Measurements from ENCODE around the gene PAFAH2.
A peak's percentile ranks its signal among the peaks of the same experiment; 100 is the strongest.

Gene PAFAH2

DNA sequence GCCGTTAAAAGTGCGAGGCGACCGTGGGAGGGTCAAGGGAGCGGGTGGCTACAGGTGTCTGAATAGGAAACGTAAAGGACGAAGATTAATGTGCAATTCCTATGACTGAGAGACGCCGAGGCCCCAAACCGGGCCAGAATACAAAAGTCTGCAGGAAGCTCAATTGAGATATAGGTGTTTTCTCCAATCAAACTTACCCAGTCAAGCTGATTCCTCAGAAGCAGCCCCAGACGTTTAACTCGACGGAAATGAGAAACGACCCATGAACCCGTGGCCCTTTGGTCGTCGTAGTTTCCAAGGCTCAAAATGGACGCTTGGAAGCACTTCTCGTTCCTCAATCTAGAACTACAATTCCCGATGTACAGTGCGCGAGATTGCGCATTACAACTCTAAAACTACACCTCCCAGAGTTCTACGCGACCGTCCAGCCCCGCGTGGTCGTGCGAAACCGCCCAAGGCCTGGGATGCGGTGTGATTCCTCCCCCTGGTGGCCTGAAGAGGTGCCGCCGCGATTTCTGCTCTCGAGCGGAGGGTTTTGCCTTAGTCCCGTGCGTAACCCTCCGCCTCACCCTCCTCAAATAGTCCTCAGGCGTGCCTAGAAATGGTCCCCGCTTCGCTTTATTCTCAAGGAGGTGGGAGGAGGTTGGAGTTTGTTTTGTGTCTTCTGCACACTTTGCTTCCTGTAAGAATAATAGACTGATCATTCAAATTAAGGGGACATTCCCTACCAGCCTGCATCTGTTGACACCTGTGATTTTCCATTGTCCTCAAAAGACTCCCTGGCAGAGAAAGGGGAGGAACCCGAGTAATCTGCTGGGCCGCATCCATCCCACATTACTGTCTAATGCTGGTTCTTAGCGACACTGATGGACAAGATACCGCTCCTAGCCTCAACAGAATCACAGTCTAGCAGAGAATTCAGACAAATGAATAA, at the start of gene PAFAH2:
PAFAH2 (minus strand) TSS at position 236 of the 934 bp plus-strand sequence. CDS start 7,247 bp downstream, outside the sequence.
- peak; percentile 99 for DNase-seq

DNA sequence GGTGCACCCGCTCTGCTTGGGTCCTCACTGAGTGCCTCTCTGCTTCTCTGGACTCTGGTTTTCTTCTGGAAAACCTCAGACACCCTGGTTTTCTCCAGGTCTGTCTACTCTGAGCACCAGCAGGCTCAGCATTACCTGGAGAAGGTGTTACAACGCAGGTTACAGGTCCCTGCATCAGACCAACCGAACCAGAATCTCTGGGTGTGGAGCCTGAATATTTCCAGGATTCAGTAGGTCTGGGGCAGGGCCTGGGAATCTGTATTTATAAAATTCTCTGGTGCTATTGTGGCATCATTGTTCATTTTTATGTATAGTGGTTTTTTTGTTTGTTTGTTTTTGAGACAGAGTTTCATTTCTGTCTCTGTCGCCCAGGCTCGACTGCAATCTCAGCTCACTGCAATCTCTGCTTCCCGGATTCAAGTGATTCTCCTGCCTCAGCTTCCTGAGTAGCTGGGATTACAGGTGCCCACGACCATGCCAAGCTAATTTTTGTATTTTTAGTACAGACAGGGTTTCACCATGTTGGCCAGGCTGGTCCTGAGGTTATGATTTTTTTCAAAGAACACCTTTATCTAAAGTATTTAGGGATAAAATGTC, 49.5 kb upstream of the PAFAH2 start:
- DNase-seq, result peak; percentile 17

DNA sequence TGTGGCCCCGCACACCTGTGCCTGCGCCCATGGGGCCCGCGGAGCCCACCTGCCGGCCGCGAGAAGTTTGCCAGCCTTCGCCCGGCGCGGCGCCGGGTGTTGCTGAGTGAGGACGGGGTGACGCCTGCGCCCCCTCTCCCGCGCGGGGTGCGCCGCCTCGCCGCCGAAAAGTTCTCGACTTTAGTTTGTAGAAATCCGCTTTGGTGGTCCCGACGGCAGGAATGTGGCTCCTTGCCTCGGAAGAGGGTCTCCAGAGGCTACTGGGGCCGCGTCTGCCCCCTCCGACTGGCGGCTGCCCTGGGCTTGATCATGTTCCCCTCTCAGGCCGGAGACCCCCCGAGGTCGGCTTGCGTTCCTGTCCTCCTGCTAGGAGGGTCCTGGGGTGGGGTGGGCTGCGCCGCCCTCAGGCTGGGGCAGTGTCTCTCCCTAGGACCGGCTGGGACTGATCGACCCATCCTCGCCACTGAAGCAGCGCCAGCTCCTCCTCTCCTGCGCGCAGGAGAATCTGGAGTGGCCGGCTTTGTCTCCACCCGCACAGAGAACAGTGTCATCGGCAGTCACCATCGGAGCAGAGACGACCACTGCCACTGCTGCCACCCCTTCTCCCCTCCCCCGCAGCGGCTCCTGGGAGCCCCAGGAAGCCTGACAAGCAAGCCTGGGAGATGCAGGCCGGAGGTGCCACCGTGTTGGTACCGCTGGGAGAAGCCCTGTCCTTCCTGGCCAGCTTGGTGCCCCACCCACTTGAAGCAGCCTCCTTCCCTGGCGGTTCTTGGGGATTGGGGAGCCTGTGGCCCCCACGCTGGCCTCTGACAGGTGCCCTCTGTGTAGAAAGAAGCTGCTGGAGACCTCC, 48.6 kb upstream of the PAFAH2 start:
- peak; percentile 54 for DNase-seq

DNA sequence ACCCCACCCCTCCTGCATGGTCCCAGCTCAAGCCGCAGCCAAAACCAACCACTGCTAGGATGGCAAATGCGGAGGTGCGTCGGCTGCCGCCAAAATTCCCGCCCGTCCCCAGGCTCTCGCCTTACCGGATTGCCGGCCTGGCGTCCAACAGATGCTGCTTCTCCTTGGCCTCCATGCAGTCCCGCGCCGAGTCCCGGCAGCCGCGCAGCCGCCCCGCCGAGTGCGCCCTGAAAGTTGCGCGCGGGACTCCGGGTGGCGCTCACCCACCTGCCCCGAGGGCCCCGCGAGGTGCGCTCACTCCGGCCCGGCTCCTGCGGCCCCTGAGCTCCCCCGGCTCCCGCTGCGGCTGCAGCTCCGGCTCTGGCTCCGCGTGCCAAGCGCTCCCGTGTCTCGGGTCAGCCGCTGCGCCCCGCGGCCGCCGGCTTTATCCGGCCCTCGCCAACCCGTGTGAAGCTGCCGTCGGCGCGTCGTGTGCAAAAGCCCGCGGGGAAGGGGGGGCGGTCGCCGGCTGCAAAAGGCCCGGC, 47.9 kb upstream of the PAFAH2 start, which contains the start of gene SLC30A2:
SLC30A2 (minus strand) TSS at position 397 of the 524 bp plus-strand sequence; CDS start at position 175, 222 bp downstream.
- DNase-seq, result peak; percentile 63

DNA sequence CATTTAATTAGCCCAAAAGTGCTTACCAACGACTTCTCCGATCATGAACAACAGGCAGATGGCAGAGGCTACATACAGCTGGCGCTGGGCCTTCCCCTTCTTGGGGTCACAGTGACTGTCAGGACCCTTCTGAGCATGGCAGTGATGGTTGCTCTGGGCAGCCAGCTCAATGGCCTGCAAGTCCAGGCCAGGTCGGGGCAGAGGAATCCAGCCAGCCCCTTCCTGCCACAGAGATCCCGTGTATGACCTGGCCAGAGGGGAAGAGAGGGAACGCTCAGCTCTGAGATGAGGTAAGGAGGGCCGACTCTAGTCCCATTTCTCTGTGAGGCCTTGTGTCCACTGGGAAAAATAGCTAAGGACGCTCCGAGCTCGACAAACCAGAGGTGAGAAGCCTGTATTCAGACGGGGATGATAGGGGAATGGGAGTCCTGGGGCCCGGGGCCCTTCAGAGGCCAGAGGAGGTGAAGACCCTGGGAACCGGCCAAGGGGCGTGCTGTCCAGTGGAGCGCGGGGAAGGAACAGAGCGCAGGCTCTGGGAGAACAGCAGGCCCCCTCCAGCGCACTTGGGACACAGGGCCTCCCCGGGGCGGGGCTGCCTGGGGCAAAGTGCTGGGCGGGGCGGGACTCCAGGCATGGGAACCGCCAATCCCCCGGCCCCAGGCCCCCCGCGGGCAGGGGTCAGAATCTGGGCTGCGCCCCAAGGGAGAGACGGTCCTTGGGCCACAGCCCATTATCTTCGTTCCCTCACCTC, 47.3 kb upstream of the PAFAH2 start:
- peak; percentile 21 for DNase-seq

DNA sequence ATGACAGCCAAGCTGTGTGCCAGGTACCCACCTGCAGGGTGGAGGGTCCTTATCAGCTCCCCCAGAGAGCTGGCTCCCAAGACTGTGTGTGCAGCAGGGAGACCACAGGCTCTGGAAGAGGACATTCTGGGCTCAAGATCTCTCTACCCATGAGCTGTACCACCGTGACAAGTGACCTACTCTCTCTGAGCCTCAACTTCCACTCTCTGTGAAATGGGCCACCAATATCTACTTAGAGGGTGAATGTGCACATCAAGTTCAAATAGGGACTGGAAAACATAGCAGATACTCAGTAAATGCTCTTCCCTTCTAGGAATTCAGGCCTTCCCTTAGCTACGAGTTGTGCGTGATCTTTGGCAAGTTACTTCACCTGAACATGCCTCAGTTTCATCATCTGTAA, 46.6 kb upstream of the PAFAH2 start:
- no peak for DNase-seq

DNA sequence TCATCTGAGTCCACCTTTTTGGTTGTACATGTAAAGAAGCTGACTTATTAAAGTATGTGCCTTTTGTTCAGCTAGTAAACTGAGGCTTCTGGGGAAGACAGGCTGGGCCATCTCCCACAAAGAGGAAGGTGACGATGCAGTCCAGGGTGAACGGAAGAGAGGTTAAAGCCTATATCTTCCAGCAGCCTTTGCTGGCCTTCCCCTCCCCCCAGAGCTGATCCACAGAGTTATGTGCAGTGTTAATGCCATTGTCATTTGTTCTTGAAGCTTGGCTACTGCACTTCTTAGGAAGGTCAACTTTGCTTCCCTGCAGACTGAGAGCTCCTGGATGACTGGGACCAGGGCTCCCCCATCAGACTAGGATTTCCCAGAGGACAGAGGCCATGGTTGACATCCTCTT, 45.9 kb upstream of the PAFAH2 start:
- DNase-seq, result no peak

DNA sequence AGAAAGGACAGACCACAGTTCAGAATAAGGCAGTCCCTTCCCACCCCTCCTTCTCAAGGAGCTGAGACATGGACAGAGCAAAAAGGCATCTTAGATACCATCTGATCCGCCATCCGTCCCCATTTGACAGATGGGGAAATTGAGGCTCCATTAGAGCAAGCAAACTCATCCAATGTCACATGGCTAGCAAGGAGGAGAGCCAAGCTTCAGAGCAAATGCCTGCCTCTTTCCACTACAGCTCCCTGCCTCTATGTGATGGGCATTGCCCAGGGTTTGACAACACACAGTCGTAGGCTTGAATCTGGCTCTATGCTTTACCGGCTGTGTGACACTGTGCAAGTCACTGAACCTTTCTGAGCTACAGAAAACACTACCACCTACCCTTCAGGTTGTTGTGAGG, 44.1 kb upstream of the PAFAH2 start:
- DNase-seq, result no peak

DNA sequence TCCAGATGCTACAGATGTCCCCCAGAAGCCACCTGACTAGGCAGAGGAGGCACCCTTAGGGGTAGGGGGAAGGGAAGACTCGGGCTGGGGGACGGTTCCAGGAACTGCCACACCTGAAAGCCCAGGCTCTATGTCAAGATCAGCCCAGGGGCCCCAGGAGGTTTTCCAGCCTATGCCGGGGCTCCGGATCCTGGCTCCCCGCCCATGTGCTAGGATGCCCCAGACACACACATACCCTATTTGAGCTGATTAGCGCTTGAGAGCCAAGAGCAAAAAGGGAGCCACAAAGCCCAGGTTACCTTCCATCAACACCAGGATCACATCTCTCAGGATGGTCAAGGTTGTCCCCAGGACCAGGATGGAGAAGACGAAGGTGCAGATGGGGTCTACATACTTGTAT, 43.5 kb upstream of the PAFAH2 start:
- DNase-seq, result no peak

DNA sequence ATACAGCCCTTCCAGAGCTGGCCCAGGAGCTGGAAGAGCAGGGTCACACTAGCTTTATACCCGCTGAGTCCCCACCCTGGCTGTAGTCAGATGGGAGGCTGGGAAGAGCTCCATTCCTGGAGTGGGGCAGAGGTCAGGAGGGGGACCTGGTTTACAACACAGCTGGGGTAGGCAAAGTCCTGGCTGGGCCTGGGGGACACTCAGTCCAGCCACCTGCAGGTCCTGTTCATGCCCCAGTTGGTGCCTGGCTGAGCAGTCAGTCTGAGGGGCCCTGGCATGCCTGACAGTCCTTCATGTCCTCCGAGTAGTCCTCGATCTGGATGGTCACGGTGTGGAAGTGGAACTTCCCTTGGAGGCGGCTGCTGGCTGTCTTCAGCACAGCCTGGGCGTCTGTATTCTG, 41.0 kb upstream of the PAFAH2 start:
- no peak for DNase-seq

DNA sequence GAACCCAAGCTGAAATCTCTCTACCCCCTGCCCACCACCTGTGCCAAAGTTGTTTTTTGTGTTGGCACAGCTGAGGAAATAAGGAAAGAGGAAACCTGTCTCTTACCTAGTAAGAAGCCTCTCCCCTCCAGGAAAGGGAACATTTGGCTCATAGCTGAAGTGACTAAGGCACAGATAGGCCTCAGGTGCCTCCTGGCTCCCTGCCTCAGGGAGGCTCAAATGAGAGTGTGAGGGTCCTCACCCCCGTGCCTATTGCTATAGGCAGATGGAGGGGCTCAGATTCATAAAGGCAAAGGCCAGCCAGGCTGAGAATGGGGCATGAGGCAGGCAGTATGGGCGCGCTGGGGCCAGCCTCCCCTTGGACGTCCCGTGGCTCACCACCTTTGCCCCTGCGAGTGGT, 40.6 kb upstream of the PAFAH2 start:
- DNase-seq, result no peak

DNA sequence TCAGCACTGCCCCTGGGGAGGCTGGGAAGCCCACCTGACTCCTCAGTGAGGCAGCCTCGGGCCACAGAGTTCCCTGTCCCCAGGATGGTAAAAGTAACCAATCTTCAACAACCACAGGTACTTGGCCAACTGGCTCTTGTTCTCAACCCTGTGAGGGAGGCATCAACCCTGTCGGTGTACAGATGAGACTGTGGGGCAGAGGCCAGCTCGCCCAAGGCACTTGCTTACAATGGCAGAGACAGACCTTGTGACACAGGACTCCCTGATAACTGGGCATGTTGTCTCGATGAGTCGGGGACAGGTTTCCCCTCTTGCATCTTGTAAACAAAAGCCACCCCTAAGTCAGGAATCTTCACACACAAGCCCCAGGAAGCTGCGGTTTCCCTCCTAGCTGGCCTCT, 40.0 kb upstream of the PAFAH2 start:
- no peak for DNase-seq

DNA sequence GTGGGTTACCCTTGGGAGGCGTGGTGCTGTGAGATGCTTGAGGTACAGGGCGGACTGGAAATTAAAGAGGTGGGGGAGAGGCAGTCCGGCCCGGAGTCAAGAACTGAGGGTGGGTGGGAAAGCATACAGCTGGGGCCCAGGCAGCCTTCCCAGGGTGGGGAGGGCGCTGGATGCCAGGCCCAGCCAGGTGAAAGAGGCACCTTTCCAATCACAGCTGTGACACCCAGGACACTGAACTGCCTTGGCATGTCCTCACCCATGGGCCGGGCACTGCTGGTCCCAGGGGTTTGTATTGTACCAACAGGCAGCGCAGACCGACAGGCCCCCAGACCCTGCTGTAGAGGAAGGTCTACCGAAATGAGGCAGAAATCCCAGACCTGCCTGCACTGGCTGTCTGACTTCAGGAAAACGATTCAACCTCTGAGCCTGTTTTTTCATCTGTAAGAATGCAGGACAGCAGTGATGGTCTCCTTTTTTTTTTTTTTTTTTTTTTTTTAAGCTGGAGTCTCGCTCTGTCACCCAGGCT, 39.0 kb upstream of the PAFAH2 start:
- no peak for DNase-seq

DNA sequence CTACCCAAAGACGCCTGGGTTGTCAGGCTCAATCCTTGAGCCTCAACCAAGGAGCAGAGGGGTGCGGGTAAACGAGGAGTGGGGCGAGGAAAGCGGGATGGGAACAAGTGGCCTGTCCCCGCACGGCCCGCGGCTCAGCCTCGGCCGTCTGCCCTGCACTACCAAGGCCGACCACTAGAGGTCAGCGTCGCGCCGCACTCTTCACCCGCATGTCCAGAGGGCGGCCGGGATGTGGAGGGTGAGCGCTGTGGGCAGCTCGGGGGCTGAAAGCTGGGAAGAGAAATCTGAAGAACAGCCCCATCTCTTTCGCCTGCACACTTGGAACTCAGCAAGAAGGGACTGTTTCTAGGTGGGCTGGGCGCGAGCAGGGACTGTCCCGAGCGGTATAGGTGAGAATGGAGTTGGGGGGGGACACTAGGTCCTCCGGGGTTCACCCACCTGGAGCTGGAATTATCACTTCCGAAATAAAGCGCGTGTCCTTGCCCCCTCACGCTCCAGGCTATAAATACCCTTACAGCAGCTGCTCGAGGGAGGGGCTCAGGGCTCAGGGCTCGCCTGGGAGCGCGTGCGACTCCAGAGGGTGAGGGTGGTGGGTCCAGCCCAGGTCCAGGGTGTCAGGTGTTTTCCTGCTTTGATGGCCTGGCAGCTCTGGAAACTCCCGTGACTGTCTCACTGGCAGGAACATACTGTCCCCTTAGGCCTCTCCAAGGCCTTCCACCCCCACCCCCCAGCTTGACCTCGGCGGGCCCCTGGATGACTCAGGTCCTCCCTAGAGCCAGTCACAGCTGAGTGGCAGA, 38.3 kb upstream of the PAFAH2 start:
- DNase-seq, result peak; percentile 97

DNA sequence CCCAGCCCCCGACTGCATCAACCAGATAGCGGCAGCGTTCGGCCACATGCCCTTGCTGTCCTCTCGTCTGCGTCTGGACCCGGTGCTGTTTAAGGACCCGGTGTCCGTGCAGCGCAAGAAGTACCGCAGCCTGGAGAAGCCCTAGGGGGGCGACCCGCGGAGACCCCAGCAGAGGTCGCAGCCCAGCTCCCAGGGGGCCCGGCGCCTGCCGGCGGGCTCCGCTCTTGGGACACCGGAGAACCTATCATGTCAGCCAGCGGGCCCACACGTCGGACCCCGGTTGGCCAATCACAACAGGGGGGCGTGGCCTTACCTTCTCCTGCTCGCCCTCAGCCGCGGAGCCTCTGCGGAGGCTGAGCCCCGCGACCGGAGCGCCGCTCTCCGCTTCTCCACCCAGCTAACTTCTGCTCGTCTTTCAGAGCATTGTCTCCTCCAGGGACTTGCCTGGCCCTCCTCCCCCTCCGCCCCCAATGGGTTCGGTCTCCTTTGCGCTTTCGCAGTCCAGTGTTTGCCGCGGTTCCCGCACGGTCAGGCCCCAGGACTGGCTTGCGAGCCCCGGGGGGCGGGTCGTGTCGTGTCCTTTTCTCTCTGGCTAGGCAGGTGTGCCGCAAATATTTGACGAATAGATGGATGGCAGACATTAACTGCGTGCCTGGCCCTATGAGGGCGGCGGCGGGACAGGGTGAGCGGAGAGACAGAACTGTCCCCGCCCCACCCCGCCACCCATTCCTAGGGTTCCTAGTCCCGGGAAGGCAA, 37.5 kb upstream of the PAFAH2 start:
- peak; percentile 97 for DNase-seq

DNA sequence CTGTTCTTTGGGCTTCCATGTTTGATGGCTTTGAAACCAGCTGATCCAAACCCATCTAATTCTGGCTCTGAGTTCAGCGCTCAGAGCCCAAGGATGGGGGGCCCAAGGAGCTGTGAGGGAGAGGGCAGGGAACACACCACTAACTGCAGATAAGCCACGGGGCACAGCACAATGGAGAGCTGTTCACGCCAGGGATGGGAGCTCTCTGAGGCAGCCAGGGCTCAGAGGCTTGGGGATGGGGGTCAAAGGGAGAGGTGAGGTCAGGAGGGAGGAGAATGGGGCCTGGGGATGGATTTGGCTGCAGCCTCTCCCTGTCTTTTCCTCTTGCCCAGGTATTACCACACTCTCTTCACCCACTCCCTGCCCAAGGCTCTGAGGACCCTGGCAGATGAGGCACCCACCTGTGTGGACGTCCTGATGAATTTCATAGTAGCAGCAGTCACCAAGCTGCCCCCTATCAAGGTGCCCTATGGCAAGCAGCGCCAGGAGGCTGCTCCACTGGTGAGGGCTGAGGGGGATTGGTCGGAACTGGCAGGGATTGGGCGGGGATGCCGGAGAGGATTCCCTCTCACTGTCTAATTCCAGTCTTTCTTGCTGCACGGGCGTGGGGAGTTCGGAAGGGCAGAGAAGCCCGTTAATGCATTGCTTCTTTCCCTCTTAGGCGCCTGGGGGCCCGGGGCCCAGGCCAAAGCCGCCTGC, 36.8 kb upstream of the PAFAH2 start:
- DNase-seq, result no peak

DNA sequence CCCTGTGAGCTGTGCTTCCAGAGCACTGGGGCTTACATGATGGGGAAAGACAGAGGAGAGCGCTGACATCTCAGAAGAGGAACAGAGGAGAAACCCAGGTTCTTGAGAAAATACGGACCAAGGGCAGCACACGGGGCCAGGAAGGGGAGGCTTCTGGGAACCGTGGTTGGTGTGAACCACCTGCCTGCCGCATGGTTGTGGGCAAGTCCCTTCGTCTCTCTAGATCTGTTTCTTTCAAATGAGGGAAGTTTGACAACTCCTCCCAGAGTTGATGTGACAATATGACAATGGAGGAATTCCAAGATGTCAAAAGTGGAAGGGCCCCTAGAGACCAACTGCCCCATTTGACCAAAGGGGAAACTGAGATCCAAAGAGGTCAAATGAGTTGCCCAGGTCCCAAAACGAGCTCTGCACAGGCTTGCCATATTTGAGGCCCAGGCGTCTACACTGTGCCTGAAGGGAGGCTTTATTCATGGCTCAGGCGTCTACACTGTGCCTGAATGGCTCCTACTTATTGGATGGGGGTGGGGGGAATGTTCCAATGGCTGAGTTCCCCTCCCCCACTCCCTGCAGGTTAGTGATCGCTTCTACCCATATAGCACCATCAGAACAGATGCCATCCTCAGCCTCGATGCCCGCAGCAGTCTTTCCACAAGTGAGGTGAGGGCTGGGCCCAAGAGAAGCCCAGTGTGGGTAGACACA, 34.9 kb upstream of the PAFAH2 start:
- no peak for DNase-seq

DNA sequence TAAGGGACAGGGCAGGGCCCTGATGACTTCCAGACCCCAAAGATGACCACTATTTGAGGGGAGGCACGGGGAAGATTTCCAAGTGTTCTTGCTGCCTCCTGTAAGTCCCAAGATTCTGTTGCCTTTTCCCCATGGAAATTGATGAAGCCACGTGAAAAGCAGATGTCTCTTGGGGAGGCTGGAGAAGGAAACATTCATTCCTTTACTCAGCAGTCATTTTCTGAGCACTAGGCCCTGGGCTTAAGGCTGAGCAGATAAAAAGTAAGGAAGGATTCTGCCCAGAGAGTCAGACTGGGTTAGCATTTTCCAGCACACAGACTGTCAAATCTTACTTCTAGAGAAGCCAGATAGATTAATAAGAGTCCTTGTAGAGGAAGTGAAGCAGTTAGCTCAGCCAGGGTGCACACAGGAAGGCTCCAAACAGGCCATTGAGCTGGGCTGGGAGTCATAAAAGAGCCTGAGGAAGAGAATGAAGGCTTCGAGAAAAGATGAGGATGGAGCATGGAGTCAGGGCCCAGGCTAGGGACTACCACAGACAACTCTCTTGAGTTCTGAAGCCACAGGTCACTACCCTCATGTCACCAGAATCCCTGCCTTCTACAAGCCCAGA, 33.9 kb upstream of the PAFAH2 start:
- no peak for DNase-seq

DNA sequence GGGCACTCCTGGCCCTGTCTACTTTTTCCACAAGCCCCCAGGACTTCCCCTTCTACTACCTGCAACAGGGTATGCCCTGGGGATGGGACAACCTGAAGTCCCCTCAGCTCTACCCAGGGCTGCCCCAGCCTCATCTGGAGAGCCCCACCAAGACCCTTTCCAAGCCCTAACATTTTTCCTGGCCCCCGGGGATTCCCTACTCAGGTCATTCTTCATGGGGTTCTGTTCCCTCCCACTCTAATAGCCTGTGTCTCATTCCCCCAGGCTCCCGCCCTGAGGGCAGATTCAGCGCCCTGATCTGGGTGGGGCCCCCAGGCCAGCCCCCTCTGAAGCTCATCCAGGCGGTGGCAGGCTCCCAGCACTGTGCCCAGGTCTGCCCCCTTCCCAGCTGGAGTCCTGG, 33.3 kb upstream of the PAFAH2 start:
- DNase-seq, result no peak
